Chondrocyte (in vitro differentiated cells): ENCODE results near the gene PRKAG2. TPM values are rescaled to one million over a fixed set of nuclear protein-coding genes. Genes with fewer than 3 reads are reported as not detected.
A peak's percentile ranks its signal among the peaks of the same experiment; 100 is the strongest.

ENCODE experiments used
- DNase-seq: peaks from one replicate; pipeline ENCODE4 v3.0.0; 2021; ENCODE audit warnings: mixed read lengths, low spot score
- H3K27ac Mint-ChIP-seq: one replicate; pipeline ENCODE4 v1.8.0; 2021; ENCODE audit warnings: mild to moderate bottlenecking, moderate library complexity, mixed read lengths; ENCODE audit not compliant: unreplicated experiment
- H3K27me3 Mint-ChIP-seq: 2 replicates; pipeline ENCODE4 v1.8.0; 2021; ENCODE audit warnings: low read depth, mixed read lengths
- H3K36me3 Mint-ChIP-seq: 2 replicates; pipeline ENCODE4 v1.8.0; 2021; ENCODE audit warnings: low read depth, mixed read lengths
- H3K4me1 Mint-ChIP-seq: 2 replicates; pipeline ENCODE4 v1.8.0; 2021; ENCODE audit warnings: low read depth, mild to moderate bottlenecking, mixed read lengths
- H3K4me3 Mint-ChIP-seq: one replicate; pipeline ENCODE4 v1.8.0; 2021; ENCODE audit warnings: mild to moderate bottlenecking, moderate library complexity, mixed read lengths; ENCODE audit not compliant: unreplicated experiment
- H3K9me3 Mint-ChIP-seq: 2 replicates; pipeline ENCODE4 v1.8.0; 2021; ENCODE audit warnings: low read depth, mixed read lengths
- total RNA-seq: library from RNA; stranded (reverse); gene quantifications from 3 replicates; pipeline ENCODE4 v1.2.1, GENCODE V29; 2021
- TF ChIP-seq, protein P1 (sequence below): fragments of 200-600 bp; sonication (generic); IDR thresholded peaks from 2 replicates; pipeline ENCODE4 v1.5.0; 2021; ENCODE audit warnings: antibody characterized with exemption, mild to moderate bottlenecking, moderate library complexity

The PRKAG2 gene
- total RNA-seq, 1 donor from 2014 or later, result 35.4 TPM

DNA sequence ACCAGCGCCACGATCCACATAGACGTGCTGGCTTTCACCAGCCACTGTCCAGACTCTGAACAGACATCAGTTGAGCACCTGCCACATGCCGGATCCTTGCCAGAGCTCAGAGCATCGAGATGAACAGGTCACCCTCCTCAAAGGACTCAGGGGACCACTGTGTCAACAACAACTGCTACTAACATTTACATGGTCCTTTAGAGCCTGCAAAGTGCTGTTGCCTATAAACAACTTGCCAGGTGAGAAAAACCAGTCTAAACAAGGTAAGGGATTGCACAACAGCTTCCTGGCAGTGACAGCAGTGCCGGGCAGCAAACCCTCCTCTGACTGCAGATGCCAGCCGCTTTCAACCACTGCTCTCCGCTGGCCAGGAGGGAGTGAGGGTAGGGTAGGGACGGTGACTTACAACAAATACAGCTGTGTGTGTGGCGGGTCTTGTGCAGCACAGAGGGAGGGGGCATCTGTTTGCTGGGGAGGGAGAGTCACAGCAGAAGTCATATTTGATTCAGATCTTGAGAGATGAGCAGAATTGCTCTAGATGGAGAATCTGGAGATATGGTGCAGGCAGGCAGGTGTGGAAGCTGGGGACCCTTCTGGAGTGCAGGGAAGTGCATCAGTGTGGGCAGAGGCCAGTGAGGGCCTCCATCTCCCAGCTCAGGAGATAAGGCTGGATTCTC lies 324.4 kb downstream of the PRKAG2 start:
- no peak overlapping the region for H3K27ac Mint-ChIP-seq
- H3K36me3 Mint-ChIP-seq, result peaks cover 9% of the 10 kb centered on the region
- no peaks in the 10 kb centered on the region for H3K27me3 Mint-ChIP-seq
- no peak for DNase-seq
- no peak overlapping the region for H3K4me3 Mint-ChIP-seq
- peaks cover 15% of the 10 kb centered on the region for H3K4me1 Mint-ChIP-seq
- no peaks in the 10 kb centered on the region for H3K9me3 Mint-ChIP-seq
- TF ChIP-seq, protein P1, sequence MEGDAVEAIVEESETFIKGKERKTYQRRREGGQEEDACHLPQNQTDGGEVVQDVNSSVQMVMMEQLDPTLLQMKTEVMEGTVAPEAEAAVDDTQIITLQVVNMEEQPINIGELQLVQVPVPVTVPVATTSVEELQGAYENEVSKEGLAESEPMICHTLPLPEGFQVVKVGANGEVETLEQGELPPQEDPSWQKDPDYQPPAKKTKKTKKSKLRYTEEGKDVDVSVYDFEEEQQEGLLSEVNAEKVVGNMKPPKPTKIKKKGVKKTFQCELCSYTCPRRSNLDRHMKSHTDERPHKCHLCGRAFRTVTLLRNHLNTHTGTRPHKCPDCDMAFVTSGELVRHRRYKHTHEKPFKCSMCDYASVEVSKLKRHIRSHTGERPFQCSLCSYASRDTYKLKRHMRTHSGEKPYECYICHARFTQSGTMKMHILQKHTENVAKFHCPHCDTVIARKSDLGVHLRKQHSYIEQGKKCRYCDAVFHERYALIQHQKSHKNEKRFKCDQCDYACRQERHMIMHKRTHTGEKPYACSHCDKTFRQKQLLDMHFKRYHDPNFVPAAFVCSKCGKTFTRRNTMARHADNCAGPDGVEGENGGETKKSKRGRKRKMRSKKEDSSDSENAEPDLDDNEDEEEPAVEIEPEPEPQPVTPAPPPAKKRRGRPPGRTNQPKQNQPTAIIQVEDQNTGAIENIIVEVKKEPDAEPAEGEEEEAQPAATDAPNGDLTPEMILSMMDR, result no peak

DNA sequence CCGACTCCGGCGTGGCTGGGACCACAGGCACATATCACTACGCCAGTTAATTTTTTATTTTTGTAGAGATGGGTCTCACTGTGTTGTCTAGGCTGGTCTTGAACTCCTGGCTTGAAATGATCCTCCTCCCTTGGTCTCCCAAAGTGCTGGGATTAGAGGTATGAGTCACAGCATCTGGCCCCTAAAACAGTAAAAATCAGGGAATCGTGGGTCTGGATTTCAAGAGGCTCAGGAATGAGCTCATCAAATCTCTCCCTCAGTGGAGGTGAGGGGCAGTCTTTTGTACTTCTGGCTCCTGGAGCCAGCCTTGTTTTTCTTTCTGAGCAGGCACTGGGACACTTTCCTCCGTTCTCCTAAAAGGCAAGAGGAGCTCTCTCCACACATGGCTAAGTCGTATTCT lies 325.1 kb downstream of the PRKAG2 start:
- H3K4me1 Mint-ChIP-seq, result peaks cover 19% of the 10 kb centered on the region

DNA sequence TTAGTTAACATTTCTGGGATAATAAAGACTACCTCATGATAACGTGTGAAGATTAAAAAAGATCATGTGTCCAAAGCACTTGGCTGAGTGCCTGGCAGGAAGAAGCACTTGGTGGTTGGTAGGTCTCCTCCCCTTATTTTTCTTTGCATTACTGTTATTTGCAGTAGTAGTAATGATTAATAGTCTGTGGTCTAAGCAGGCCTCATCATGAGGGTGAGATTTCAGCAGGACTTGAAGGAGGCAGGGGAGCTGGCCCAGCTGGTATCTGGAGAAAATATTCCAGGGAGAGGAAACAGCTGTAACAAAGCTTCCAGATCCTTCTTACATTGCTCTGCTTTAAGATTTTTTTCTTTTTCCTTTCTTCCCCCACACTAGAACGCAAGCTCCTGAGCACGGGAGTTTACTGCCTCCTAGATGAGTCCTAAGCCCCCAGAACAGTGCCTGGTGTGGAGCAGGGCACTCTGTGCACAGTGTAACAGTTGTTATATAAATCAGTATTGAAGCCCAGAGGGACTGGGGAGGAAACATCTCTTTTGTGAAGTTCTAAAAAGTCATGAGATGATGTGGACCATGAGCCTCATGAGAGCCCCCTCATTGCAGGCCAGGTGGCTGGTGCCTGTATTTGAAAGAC lies 326.1 kb downstream of the PRKAG2 start:
- peak overlapping the region; percentile 64 for H3K27ac Mint-ChIP-seq
- H3K4me3 Mint-ChIP-seq, result no peak overlapping the region
- TF ChIP-seq, protein P1, result no peak

More for the DNA sequence above, 325.1 kb downstream of the PRKAG2 start:
- Mint-ChIP-seq H3K9me3 (no peaks in the 10 kb centered on the region), H3K36me3 (peaks cover 5% of the 10 kb centered on the region), H3K4me3 (no peak overlapping the region), H3K27me3 (no peaks in the 10 kb centered on the region), H3K27ac (peak overlapping the region; percentile 18)
- TF ChIP-seq, protein P1, result no peak
- no peak for DNase-seq

DNA sequence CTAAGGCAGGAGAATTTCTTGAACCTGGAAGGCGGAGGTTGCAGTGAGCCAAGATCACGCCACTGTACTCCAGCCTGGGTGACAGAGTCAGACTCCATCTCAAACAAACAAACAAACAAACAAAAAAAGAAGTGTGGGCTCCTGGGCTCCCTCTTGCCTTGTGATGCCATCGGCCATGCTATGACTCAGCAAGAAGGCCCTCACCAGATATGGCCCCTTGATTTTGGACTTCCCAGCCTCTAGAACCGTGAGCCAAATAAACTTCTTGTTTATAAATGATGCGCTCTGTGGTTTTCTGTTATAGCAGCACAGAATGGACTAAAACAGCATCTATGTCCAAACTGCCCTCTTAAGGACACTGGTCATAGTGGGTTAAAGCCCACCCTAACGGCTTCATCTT lies 327.3 kb downstream of the PRKAG2 start:
- no peaks in the 10 kb centered on the region for H3K9me3 Mint-ChIP-seq
- no peak overlapping the region for H3K27ac Mint-ChIP-seq
- peaks cover 19% of the 10 kb centered on the region for H3K4me1 Mint-ChIP-seq
- DNase-seq, result no peak
- no peaks in the 10 kb centered on the region for H3K27me3 Mint-ChIP-seq
- H3K36me3 Mint-ChIP-seq, result no peaks in the 10 kb centered on the region
- no peak overlapping the region for H3K4me3 Mint-ChIP-seq
- TF ChIP-seq, protein P1, result no peak

More for the DNA sequence above, 326.1 kb downstream of the PRKAG2 start:
- DNase-seq, result no peak
- no peaks in the 10 kb centered on the region for H3K36me3 Mint-ChIP-seq
- H3K9me3 Mint-ChIP-seq, result no peaks in the 10 kb centered on the region
- peaks cover 19% of the 10 kb centered on the region for H3K4me1 Mint-ChIP-seq
- no peaks in the 10 kb centered on the region for H3K27me3 Mint-ChIP-seq

DNA sequence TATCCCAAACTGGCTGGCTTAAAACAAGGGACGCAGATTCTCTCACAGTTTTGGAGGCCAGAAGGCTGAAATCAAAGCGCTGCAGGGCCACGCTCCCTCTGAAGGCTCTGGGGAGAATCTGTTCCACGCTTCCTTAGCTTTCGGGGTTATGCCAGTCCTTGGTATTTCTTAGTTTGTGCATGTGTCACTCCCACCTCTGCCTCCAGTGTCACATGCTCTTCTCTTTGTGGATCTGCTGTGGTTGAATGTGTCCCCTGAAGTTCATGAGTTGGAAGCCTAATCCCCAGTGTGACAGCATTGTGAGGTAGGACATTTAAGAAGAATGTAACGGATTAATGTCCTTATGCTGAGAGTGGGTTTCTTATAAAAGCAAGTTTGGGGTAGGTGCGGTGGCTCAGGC lies 327.8 kb downstream of the PRKAG2 start:
- no peak for DNase-seq
- H3K27me3 Mint-ChIP-seq, result no peaks in the 10 kb centered on the region
- no peak overlapping the region for H3K4me3 Mint-ChIP-seq
- H3K9me3 Mint-ChIP-seq, result no peaks in the 10 kb centered on the region
- H3K4me1 Mint-ChIP-seq, result peaks cover 19% of the 10 kb centered on the region
- H3K27ac Mint-ChIP-seq, result no peak overlapping the region
- peaks cover 2% of the 10 kb centered on the region for H3K36me3 Mint-ChIP-seq
- TF ChIP-seq, protein P1, result no peak
